ENCODE data around the gene ATAD2B.

The ATAD2B gene

DNA sequence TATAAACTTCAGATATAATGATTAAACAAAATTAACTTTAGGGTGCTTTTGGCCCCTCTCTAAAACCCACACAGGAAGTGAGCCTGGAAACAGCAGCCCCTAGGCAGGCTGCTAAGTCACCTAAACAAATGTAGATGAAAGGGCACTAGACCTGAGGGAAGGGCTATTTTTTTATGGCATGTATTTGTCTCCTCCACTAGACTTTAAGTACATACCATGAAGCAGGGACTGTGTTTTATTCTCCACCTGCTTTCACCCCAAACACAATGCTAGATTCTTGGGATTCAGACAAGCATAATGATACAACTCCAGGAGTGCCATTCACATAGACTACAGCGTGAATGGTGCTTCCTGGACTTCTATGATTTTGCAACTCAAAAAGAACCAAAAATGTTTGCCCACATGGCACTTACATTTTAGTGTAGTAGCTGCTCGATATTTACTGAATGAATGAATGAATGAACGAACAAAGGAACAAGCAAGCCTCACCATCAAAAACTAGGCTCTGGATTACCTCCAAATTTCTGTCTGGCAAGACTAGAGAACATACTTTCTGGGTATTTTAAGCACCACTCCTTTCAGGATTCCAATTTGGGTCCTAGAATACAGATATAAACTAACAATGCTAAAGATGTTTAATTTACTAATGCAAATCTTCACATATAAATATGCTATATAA is 10.1 kb downstream of the ATAD2B start:
- no peak overlapping the region for H3K9ac ChIP-seq
- no peaks in the 10 kb centered on the region for H4K20me1 ChIP-seq (ENCODE audit: insufficient read depth)
- H3K4me1 ChIP-seq (ENCODE audit: low read depth, poor library complexity, severe bottlenecking): peaks cover 13% of the 10 kb centered on the region
- H3K4me3 ChIP-seq (IDR thresholded peaks at IDR 0.05; ENCODE audit: insufficient read depth, low read depth, low read length): no peak overlapping the region
- no peak overlapping the region for H3K27ac ChIP-seq
- peaks cover 21% of the 10 kb centered on the region; the same call in 1 of the 2 replicates for H3K79me2 ChIP-seq (ENCODE audit: insufficient read depth, low read depth)
- TF ChIP-seq, protein P1, sequence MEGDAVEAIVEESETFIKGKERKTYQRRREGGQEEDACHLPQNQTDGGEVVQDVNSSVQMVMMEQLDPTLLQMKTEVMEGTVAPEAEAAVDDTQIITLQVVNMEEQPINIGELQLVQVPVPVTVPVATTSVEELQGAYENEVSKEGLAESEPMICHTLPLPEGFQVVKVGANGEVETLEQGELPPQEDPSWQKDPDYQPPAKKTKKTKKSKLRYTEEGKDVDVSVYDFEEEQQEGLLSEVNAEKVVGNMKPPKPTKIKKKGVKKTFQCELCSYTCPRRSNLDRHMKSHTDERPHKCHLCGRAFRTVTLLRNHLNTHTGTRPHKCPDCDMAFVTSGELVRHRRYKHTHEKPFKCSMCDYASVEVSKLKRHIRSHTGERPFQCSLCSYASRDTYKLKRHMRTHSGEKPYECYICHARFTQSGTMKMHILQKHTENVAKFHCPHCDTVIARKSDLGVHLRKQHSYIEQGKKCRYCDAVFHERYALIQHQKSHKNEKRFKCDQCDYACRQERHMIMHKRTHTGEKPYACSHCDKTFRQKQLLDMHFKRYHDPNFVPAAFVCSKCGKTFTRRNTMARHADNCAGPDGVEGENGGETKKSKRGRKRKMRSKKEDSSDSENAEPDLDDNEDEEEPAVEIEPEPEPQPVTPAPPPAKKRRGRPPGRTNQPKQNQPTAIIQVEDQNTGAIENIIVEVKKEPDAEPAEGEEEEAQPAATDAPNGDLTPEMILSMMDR (conservative IDR thresholded peaks at IDR 0.05; ENCODE audit: low read depth, low read length): no peak
- no peak overlapping the region for H2AFZ ChIP-seq (ENCODE audit: low read depth)
- no peaks in the 10 kb centered on the region for H3K36me3 ChIP-seq (ENCODE audit: insufficient read depth)
- H3K4me2 ChIP-seq: no peak overlapping the region
- no peaks in the 10 kb centered on the region for H3K27me3 ChIP-seq (ENCODE audit: insufficient read depth, low read depth)

DNA sequence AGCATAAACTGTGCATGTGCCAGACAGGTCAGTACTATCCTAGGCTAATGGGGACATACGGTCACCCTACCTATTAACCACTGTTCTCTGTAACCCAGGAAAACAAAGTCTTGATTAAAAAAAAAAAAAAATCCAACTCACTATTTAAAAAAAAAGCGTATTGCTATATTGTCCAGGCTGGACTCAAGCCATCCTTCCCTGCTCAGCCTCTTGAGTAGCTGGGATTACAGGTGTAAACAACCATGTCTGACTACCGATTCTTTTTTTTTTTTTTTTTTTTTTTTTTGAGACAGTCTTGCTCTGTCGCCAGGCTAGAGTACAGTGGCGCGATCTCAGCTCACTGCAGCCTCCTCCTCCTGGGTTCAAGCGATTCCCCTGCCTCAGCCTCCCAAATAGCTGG is 11.6 kb downstream of the ATAD2B start:
- TF ChIP-seq, protein P1 (conservative IDR thresholded peaks at IDR 0.05; ENCODE audit: low read depth, low read length): no peak
- Histone ChIP-seq H3K4me2 (no peak overlapping the region), H3K4me3 (IDR thresholded peaks at IDR 0.05; ENCODE audit: insufficient read depth, low read depth, low read length) (no peak overlapping the region), H3K9ac (no peak overlapping the region), H3K27me3 (ENCODE audit: insufficient read depth, low read depth) (no peaks in the 10 kb centered on the region), H3K79me2 (ENCODE audit: insufficient read depth, low read depth) (peaks cover 14% of the 10 kb centered on the region; the same call in 1 of the 2 replicates), H3K27ac (no peak overlapping the region), H2AFZ (ENCODE audit: low read depth) (no peak overlapping the region), H4K20me1 (ENCODE audit: insufficient read depth) (no peaks in the 10 kb centered on the region), H3K4me1 (ENCODE audit: low read depth, poor library complexity, severe bottlenecking) (peaks cover 13% of the 10 kb centered on the region), H3K36me3 (ENCODE audit: insufficient read depth) (no peaks in the 10 kb centered on the region)

DNA sequence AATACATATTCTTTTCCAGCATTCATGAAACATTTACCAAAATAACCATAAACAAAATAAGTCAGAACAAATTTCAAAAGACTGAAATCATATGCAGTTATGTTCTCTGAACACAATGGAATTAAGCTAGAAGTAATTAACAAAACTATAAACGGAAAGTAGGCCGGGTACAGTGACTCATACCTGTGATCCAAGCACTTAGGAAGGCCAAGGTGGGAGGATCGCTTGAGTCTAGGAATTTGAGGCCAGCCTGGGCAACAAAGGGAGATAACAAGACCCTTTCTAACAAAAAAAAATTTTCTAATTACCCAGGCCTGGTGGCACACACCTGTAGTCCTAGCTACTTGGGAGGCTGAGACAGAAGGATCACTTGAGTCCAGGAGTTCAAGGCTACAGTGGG is 14.9 kb downstream of the ATAD2B start:
- peaks cover 10% of the 10 kb centered on the region for H3K4me1 ChIP-seq (ENCODE audit: low read depth, poor library complexity, severe bottlenecking)
- TF ChIP-seq, protein P1 (conservative IDR thresholded peaks at IDR 0.05; ENCODE audit: low read depth, low read length): no peak
- H3K9ac ChIP-seq: no peak overlapping the region
- no peak overlapping the region for H2AFZ ChIP-seq (ENCODE audit: low read depth)
- peaks cover 14% of the 10 kb centered on the region; the same call in 1 of the 2 replicates for H3K79me2 ChIP-seq (ENCODE audit: insufficient read depth, low read depth)
- H4K20me1 ChIP-seq (ENCODE audit: insufficient read depth): no peaks in the 10 kb centered on the region
- H3K4me2 ChIP-seq: no peak overlapping the region
- H3K27ac ChIP-seq: no peak overlapping the region
- H3K4me3 ChIP-seq (IDR thresholded peaks at IDR 0.05; ENCODE audit: insufficient read depth, low read depth, low read length): no peak overlapping the region
- no peaks in the 10 kb centered on the region for H3K36me3 ChIP-seq (ENCODE audit: insufficient read depth)
- H3K27me3 ChIP-seq (ENCODE audit: insufficient read depth, low read depth): no peaks in the 10 kb centered on the region

DNA sequence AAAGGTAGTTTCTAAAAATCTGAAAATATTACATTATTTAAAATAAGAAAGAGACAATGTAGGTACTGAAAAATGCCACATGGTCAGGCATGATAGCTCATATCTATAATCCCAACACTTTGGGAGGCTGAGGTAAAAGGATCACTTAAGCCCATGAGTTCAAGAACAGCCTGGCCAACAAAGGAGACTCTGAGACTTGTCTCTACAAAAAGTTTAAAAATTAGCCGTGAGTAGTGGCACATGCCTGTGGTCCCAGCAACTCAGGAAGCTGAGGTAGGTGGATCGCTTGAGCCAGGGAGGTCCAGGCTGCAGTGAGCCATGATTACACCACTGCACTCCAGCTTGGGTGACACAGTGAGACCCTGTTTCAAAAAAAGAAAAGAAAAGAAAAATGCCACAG is 21.8 kb downstream of the ATAD2B start:
- Histone ChIP-seq H3K9ac (no peak overlapping the region), H4K20me1 (ENCODE audit: insufficient read depth) (no peaks in the 10 kb centered on the region), H3K4me1 (ENCODE audit: low read depth, poor library complexity, severe bottlenecking) (no peaks in the 10 kb centered on the region), H3K4me2 (no peak overlapping the region), H3K27me3 (ENCODE audit: insufficient read depth, low read depth) (no peaks in the 10 kb centered on the region), H3K27ac (no peak overlapping the region), H3K36me3 (ENCODE audit: insufficient read depth) (no peaks in the 10 kb centered on the region), H2AFZ (ENCODE audit: low read depth) (no peak overlapping the region), H3K4me3 (IDR thresholded peaks at IDR 0.05; ENCODE audit: insufficient read depth, low read depth, low read length) (no peak overlapping the region), H3K79me2 (ENCODE audit: insufficient read depth, low read depth) (no peaks in the 10 kb centered on the region; the same call in 1 of the 2 replicates)
- TF ChIP-seq, protein P1 (conservative IDR thresholded peaks at IDR 0.05; ENCODE audit: low read depth, low read length): no peak
